Kidney (tissue), 14 donors: Measurements from ENCODE around the gene LIMD2. TPM values are rescaled to one million over a fixed set of nuclear protein-coding genes. Genes with fewer than 3 reads are reported as not detected.

Experiments used
- DNase-seq, 5 donors: peaks; one replicate each; pipeline ENCODE4 v3.0.0-alpha.2; 2013 to 2020
- FAIRE-seq: peaks from 2 replicates; lab custom pipeline; 2012; peaks lifted over from hg19 to GRCh38; lab: Jason Lieb, UNC
- H3K27ac ChIP-seq, 2 donors: one replicate each; pipeline ENCODE4 v1.7.0; 2013; ENCODE audit warnings: low read depth in 2 of 2, low read length in 2 of 2, inconsistent platforms in 1 of 2
- H3K27me3 ChIP-seq: one replicate; pipeline ENCODE4 v1.7.1; 2013; ENCODE audit warnings: low read length, inconsistent platforms; ENCODE audit not compliant: control insufficient read depth, insufficient read depth
- H3K36me3 ChIP-seq, 3 donors: one replicate each; pipeline versions ENCODE4 v1.7.0 to v1.7.1; 2013; ENCODE audit warnings: low read length in 3 of 3, control low read depth in 1 of 3, inconsistent platforms in 1 of 3; ENCODE audit not compliant: insufficient read depth in 3 of 3, control insufficient read depth in 2 of 3
- H3K4me1 ChIP-seq, 3 donors: one replicate each; pipeline versions ENCODE4 v1.7.0 to v1.7.1; 2013; ENCODE audit warnings: low read length in 3 of 3, inconsistent platforms in 1 of 3, low read depth in 1 of 3; ENCODE audit not compliant: control insufficient read depth in 2 of 3, insufficient read depth in 2 of 3
- H3K4me3 ChIP-seq, 3 donors: one replicate each; pipeline versions ENCODE4 v1.7.0 to v1.8.1; 2013; ENCODE audit warnings: low read length in 3 of 3, control low read depth in 1 of 3, inconsistent platforms in 1 of 3
- H3K9ac ChIP-seq, 3 donors: one replicate each; pipeline versions ENCODE4 v1.7.0 to v1.7.1; 2013; ENCODE audit warnings: low read length in 3 of 3, control low read depth in 1 of 3, inconsistent platforms in 1 of 3
- H3K9me3 ChIP-seq, 3 donors: one replicate each; pipeline versions ENCODE4 v1.7.0 to v1.7.1; 2013; ENCODE audit warnings: low read length in 3 of 3, control low read depth in 1 of 3, inconsistent platforms in 1 of 3; ENCODE audit not compliant: control insufficient read depth in 2 of 3, insufficient read depth in 1 of 3
- intact Hi-C: fragments of 100-400 bp; cut with DNase I; formaldehyde crosslinking; loops from one replicate; pipeline ENCODE4 v1.11.1; 2022
- polyA plus RNA-seq: library from polyadenylated mRNA; stranded (reverse); fragments of 350-450 nt; fragmentation: Illumina TruSeq; extraction: RNeasy Lipid Tissue Mini Kit (QIAGEN cat#74804); gene quantifications from one replicate; pipeline ENCODE4 v1.2.3, GENCODE V29; 2014; ENCODE audit warnings: low read depth, low replicate concordance; ENCODE audit not compliant: insufficient read depth
- total RNA-seq: library from RNA; stranded (reverse); fragmentation: NEBNext Ultra II Directional; extraction: Animal tissue kit (Norgen Biotek cat#: 25700); gene quantifications from one replicate; pipeline ENCODE4 v1.2.1, GENCODE V29; 2021
- TF ChIP-seq, protein P1 (sequence below): IDR thresholded peaks from 3 replicates; pipeline ENCODE4 v1.5.1; 2012; ENCODE audit warnings: mild to moderate bottlenecking, moderate library complexity, borderline replicate concordance; ENCODE audit not compliant: insufficient read depth; ENCODE audit errors: extremely low read depth
- donor health status: control.
- donor health status: control.
- donor health status: control.
- donor health status: control.
- donor health status: control.
- donor health status: DM: yes; HTN: yes; CAD: no.
- donor health status: Normal renal cell carcinoma (clear cell type).

The LIMD2 gene
- total and polyA plus RNA-seq, 2 donors from 2014 or later: 11.5 to 32.3 TPM

DNA sequence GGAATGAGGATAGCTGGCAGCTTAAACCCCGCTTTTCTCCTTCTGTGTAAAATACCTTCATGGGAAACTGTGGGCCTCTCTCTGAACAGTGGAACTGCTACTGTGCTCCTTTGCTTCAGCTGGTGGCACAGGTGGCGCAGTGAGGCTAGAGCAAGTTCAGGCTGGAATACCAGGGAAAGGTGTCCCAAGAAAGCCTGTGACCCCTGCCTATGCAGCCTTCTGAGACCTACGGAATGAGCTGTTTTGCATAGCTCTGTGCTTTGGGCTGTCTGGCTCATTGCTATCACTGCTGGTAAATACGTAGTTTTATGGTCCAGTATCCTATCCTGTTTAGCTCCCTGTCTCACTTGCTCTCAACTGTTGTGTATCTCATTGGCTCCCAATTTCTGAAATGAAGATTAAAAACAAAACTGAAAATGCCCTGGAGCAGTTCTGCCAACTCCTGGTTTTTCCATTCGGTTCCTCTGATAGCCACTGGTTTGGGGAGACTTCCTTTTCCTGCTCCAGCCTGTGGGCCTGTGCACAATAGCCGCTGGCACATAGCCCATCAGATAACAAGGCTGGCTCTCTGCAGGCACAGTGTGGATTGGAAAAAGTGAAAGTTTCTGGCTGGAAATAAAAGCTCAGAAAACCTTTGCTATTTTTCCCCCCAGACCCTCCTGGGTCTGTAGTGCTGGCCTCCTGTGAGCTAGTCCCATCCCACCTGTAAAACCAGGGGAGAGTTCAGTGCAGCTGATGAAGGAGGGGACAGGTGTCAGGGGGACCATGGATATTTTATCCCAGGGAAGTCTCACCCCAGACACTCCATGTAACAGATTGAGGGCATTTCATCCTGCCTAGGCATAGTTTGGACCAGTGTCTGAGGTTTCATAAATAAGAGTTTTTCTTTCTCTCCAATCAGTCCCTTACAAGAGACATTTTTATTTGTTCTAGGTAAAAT, 24.0 kb downstream of the LIMD2 start:
- FAIRE-seq (no peak), DNase-seq (peak; percentile 58 to 91 (median 79))
- H3K36me3 ChIP-seq: peaks cover 0 to 14% (median 4%) of the 10 kb centered on the region in 3 donors
- no peaks in the 10 kb centered on the region for H3K27me3 ChIP-seq
- intact Hi-C loops: no loop called here
- TF ChIP-seq, protein P1, sequence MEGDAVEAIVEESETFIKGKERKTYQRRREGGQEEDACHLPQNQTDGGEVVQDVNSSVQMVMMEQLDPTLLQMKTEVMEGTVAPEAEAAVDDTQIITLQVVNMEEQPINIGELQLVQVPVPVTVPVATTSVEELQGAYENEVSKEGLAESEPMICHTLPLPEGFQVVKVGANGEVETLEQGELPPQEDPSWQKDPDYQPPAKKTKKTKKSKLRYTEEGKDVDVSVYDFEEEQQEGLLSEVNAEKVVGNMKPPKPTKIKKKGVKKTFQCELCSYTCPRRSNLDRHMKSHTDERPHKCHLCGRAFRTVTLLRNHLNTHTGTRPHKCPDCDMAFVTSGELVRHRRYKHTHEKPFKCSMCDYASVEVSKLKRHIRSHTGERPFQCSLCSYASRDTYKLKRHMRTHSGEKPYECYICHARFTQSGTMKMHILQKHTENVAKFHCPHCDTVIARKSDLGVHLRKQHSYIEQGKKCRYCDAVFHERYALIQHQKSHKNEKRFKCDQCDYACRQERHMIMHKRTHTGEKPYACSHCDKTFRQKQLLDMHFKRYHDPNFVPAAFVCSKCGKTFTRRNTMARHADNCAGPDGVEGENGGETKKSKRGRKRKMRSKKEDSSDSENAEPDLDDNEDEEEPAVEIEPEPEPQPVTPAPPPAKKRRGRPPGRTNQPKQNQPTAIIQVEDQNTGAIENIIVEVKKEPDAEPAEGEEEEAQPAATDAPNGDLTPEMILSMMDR: no peak
- peak overlapping the region in 2 of 3 donors; percentile 9 to 22 for H3K9ac ChIP-seq
- H3K4me3 ChIP-seq: peak overlapping the region in 2 of 3 donors; percentile 24 to 34
- H3K9me3 ChIP-seq: no peaks in the 10 kb centered on the region
- peak overlapping the region; percentile 58 to 86 for H3K27ac ChIP-seq
- H3K4me1 ChIP-seq: peaks cover 3 to 37% (median 22%) of the 10 kb centered on the region in 3 donors

DNA sequence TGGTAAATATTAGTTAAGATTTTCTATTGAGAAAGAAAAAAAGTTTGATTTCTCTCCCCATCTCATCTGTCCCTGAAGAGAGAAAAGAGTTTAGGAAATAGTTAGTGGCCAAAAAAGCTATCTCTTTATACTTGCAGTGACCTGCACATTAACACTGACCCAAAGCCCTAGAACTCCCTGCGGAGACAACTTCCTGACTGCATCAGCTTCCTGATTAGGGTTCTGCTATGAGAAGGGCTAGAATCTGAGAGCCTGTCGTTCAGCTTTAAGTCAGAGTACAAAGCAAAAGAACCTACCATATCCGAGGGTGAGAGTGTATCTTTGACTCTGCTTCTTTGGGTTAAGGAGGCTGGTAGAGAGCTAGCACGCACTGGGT, 24.7 kb downstream of the LIMD2 start:
- peak overlapping the region in 1 of 3 donors; percentile 22 for H3K9ac ChIP-seq

DNA sequence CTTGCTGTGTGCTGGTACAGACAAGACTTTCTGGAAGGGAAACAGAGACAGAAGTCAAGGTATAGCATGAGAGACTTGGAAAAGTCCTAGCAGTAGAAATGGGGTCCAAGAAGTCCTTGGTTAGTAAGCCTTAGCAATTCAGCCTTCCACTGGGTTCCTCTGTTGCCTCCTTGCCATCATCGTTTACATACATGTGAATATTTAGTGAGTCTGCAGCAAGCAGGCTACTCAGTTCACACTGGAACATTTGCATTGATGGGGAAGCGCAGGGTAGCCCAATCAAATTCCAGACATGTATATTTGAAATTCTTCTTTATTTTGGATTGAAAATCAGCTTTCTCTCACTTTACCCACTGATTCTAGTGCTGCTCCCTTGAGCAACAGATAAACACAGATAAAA, 27.1 kb downstream of the LIMD2 start:
- DNase-seq (no peak), FAIRE-seq (no peak)
- Histone ChIP-seq H3K27ac (no peak overlapping the region), H3K36me3 (peaks cover 0 to 22% (median 12%) of the 10 kb centered on the region in 3 donors), H3K4me3 (no peak overlapping the region), H3K27me3 (no peaks in the 10 kb centered on the region), H3K4me1 (peaks cover 3 to 35% (median 22%) of the 10 kb centered on the region in 3 donors), H3K9ac (no peak overlapping the region), H3K9me3 (no peaks in the 10 kb centered on the region)
- TF ChIP-seq, protein P1: no peak
- intact Hi-C loops: no loop called here

More for the DNA sequence above, 24.7 kb downstream of the LIMD2 start:
- TF ChIP-seq, protein P1: no peak
- Histone ChIP-seq H3K4me3 (peak overlapping the region in 2 of 3 donors; percentile 24 to 34), H3K27me3 (no peaks in the 10 kb centered on the region), H3K27ac (peak overlapping the region; percentile 68 to 86), H3K9me3 (no peaks in the 10 kb centered on the region), H3K36me3 (peaks cover 0 to 13% (median 2%) of the 10 kb centered on the region in 3 donors), H3K4me1 (peaks cover 3 to 37% (median 22%) of the 10 kb centered on the region in 3 donors)
- DNase-seq (peak in 2 of 5 donors; percentile 10 to 18), FAIRE-seq (no peak)
- intact Hi-C loops: no loop called here
